ENCODE data around the gene PRCD.
A peak's percentile ranks its signal among the peaks of the same experiment; 100 is the strongest.

PRCD gene

DNA sequence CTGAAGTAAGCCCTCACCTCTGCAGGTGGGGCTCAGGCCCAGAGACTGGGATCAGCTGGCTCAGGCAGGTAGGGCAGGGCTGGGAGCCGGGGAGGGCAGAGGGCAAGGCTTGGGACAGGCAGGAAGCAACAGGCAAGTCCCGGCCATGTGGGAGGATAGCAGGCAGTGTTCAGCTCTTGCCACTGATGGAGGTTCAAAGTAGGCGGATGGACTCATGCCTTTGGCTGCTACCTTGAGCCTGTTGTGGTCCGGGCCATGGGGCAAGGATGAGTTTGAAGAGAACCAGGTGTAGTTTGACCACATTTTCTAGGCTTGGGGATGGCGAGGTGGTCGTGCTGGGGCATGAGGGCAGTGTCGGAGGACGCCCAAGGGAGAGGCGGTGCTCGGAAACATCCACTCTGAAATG, 2.7 kb downstream of the PRCD start:
- no peak for DNase-seq

DNA sequence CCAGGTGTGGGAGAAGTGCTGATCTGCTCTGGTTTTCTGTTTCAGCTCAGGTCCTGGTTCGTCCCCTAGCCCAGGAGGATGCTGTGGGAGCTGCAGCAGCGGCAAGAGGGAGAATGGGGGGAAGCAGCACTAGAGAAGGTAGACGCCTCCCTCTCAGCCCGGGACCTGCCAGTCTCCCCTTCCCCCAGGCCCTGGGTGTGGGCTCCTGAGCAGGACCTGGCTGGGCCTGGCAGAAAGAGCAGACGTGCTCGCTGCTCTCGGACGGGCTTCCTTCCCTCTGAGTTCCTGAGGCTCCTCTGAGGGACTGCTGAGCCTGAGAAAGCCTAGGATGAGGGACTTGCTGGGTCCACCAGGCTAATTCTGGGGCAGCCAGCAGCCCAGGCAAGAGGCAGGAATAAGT, 3.1 kb downstream of the PRCD start:
- no peak for DNase-seq

DNA sequence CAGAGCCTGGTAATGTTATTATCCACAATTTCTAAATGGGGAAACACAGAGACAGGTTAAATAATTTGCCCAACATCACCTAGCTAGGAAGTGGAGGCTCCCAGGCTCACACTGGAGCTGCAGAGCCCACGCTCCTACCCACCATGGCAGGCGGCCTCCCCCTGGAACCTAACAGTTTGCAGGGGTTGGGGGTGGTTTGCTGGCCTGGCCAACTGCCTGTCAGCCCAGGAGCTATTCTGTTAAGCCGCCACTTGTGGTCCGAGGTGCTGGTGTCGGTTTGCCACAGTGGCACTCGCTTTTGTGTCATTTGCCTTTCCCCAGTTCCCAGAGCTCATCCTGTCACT, 3.6 kb downstream of the PRCD start:
- DNase-seq = no peak

DNA sequence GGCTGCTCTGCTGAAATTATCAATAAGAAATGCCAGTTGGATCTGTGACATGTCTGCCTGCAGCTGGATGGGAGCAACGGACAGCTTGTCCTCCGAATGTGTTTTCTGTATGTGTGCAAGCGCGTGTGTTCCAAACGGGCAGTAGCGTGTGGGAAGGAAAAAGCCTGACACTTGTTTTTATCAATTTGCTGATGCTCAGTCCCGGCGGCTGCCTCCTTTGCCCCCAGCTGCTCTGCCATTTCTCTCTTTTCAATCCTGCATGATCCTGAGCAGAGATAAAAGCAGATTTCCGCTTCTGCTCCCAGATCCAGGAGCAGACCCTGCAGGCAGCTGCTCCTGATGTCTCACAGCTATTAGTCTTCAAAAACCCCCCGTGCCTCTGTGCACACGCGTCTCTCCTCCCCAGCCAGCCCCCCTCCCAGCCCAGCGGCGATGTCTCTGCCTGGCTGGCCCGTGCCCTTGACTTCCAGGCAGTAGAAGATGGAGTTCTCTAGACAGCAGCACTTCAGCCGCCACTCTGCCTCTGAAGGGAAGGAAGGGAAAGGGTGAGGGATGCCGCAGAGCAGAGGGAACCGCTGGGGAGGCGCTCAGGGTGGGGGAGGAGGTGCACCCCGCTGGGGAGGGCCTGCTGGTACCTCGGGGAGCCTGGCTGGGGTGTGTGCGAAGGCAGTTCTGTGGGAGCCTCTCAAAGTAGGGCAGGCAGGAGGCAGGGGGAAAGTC, 4.1 kb downstream of the PRCD start:
- no peak for DNase-seq

DNA sequence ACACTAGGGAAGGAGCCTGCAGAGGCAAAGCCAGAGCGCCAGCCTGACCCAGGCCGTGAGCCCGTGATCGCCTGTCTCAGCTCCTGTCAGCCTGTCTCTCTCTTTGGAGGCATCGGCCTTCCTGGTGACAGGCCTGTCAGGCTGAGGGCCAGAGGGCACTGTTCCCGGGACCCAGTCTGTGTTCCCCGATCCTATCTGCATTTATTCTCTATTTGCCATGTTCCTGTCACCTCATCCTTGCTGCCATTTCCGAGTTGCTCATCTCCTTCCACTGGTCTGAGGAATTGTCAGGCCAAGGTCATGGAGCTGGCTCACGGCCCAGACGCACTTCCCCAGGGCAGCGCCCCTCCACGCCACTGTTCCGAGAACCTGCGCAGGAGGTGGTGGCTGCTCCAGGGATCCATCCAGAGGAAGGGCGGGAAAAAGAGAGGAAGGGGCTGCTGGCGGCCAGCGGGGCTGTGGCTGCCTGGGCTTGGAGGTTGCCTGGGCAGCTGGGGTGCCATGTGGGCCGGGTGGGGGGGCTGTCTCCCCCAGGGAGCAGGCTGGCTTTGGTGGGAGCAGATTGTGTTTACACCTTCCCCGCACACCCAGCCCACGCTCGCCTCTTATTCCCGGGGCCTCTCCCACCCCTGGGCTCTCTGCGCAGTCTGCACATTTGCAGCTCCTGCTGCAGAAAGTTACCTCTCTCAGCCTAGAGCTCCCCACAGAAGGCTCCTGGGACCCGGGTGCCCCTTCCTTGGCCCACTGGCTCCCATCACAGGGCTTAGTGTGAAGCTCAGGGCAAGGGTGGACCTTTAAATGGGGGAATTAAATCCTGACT, 4.9 kb downstream of the PRCD start:
- DNase-seq = no peak

DNA sequence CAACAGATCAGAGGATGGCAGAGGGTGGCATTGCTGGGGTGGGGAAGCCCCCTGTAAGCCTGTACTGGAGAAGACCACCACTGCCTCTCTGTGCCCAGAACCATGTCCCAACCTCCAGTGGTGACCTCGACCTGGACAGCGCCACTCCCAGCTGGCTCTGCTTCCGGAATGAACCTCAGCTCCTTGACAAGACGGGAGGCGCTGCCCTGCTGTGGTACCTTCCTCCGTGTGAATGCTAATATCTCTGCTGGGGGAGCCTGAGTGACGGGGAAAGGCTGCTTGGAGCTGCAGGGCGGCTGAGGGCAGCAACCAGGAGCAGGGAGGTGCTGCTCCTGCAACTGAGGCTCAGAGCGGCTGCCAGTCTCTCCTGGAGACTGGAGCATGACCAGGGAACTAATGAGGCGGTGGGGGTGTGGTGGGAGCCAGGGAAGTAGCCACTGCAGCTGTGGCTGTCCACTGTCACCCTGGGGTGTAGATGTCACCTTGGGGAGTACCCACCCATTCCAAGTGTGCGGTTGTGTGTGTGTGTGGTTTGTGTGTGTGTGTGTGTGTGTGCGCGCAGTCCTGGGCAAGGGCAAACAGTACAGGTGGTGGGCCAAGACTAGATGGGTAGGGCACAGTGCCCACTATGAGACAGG, 6.2 kb downstream of the PRCD start:
- no peak for DNase-seq

DNA sequence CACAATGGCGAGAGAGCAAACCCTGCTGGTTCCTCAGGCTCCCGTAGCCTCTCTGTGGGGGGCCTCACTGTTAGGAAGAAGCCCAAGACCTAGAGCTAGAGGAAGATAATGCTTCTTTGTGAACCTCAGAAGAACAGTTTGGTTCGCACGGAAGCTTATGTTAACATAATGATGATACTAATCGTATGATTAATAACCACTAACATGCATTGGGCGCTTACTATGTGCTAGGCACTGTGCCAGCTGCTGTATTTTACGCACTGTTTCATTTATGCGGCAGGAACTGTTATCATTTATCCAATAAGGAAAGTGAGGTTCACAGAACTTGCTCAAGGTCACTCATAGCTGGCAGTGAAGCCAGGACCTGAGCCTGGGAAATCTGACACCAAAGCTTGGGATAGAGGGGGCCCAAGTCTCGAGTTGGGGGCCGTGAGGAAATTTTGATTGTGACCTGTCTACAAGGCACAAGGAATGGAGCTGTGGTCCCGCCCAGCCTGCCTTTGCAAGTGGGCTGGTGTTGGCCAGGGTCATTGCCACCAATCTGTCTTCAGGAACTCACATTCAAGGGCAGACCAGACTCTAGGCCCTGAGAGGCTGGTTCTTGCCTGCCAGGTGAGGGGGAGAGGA, 6.8 kb downstream of the PRCD start:
- DNase-seq = no peak

DNA sequence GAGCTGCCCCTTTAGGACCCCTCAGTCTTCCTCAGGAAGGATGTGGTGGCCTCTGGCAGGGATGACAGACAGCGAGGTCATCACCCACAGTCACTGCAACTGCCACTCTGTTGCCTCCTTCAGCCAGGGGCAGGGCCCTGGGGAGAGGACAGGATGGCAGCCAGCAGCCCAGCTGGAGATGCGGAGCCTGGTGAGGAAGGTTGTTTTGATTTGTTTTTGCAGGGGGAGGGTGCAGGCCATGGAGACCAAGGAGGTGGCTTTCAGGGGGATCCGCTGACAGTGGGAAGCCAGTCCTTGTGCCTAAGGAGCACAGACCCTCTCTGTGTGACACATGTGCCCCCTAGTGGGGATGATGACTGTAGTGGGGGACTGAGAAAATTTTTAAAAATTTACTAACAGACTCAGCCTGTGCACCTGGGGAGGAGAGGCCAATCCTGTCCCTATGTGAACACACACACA, 7.4 kb downstream of the PRCD start:
- DNase-seq = no peak

DNA sequence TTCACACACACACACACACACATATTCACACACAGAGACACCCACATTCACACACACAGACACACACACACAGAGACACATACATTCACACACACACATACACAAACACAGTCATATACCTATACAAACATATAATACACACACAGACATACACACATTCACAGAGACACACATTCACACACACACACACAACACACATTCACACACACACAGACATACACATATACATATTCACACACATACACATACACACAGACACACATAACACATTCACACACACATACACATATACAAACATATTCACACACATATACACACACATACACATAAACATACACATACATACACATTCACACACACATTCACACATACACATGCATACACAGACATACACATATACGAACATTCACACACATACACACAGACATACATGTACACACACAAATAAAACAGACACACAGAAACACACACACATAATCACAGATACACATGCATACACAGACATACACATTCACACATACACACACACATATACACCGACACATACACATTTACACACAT, 7.9 kb downstream of the PRCD start:
- no peak for DNase-seq

DNA sequence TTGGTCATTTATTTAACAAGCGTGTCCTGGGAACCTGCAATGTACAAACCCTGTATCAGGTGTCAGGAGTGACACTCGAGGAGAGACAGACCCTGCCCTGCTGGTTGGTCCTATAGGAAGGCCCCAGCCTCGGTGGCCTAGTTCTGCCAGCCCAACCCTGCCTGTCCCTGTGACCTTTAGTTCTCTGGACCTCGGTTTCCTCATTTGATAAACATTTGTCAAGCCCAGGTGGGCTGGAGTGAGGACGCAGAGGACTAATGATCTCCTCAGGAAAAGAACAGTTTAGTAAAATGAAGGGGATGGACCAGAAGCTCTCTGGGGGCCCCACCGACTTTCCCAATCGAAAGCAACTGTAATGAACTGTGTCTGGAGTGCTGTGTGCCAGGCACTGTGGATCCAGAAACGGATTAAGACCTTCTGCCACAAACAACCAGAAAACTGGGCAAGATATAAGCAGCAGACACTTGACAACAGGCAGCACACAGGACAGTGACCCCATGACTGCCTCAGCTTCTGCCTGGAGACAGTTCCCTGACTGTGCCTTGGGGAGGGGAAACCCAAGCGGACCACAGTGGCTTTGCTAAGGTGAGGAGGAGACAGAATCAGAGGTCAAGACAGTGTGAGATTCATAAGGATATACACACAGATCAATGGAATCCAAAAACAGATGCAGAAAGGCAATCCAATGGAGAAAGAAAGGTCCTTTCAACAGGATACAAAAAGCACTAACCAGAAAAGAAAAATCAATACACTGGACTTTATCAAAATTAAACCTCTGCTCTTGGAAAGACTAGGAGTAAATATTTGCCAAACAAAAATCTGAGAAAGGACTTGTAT, 8.8 kb downstream of the PRCD start:
- DNase-seq = no peak

DNA sequence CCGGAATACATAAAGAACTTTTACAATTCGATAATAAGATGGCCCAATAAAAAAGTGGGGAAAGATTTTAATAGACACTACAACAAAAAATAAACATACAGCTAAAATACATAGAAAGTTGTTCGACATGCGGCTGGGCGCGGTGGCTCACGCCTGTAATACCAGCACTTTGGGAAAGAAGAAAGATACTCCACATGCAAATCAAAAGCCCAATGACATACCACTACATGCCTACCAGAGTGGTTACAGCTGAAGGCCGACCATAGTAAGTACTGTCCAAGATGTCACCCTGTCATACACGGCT, 9.3 kb downstream of the PRCD start:
- no peak for DNase-seq

DNA sequence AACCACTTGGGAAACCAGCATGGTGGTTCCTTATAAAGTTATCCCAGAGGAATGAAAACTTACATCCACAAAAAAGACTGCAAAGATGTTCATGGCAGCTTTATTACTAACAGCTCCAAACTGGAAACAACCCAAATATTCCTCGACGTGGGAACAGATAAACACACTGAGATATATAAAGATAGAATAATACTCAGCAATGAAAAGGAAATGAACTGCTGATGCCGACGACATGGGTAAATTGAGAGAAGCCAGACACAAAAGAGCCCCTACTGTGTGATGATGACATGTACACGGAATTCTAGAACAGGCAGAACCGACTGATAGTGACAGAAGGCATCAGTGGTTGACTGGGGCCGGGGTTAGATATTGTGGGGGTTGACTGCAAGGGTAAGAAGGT, 9.7 kb downstream of the PRCD start:
- DNase-seq = no peak

DNA sequence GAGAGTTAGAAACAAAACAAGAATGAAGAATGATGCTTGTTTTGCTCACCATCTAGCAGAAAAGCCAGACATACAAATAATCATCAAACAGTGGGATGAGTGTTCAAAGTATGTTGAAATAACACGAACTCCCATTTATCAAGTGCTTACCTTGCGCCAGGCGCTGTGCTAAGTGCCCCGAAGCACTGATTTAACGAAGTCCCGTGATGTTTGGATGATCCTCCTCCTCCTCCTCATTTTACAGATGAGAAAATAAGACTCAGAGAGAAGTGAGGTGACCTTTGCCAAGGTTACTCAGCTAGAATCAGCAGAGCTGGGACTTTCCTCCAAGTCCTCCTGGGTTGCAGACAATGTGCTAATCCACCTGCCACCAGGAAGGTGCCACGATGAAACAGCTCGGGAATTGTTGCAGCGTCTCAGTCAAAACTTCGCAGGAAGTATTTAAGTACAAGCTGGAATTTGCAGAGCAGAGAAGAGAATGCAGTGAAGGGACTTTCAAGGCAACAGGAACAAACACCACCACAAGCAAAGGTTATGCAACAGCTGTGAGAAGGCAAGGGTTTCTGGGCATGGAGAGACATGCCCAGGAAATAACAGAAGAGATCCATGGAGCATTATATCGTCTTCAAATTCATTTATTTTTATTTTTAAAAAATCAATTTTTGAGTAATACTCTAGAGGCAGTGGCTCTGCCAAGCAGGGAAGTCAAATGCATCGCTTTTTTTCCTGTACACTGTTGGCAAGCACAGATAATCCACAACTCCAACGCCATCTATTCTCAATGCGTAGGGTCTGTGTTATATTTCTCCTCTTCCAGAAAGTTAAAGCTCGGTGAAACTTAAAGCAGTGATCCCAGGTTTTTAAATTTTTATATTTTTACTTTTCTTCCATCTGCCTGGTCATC, 11.1 kb downstream of the PRCD start:
- DNase-seq = no peak

DNA sequence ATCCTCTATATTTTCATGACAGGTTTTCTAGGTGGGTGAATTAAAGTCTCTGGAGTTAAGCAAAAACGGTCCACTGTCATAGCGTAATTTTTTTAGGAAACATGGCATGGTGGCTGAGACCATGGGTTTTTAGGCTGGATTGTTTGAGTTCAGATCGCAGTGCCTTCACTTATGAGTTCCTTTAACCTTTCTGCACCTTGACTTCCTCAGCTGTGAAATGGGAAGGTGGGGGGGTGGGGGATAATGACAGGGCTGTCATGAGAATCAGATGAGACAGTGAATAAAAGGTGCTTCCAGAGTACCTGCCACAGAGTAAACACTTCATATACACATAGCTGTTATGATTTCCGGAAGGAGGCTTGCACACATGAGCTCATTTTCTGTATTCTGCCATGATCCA, 11.8 kb downstream of the PRCD start:
- DNase-seq = no peak

DNA sequence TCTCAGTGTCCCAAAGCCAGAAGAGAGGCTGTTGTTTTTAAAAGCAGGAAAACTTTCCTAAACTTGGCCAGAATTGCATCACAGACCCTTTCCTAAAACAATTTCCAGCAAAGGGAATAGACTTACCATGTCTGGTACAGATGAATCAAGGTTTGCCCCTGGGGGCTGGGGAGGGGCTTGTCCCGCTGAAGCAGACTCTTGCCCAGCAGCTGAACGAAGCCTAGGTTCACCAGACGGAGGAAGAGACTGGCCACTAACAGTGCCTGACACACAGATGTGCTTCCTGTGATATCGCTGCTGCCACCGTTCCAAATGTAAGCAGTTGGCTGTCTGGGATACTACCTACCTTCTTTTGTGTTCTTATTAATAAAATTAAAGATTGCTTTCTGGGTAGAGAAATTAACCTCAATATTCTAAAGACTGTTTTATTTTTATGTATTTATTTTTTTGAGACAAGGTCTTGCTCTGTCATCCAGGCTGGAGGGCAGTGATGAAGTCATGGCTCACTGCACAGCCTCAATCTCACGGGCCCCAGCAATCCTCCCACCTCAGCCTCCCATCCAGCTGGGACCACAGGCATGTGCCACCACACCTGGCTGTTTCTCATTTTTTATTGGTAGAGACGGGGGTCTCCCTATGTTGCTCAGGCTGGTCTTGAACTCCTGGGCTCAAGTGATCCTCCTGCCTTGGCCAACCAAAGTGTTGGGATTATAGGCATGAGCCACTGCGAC, 13.5 kb downstream of the PRCD start:
- no peak for DNase-seq

DNA sequence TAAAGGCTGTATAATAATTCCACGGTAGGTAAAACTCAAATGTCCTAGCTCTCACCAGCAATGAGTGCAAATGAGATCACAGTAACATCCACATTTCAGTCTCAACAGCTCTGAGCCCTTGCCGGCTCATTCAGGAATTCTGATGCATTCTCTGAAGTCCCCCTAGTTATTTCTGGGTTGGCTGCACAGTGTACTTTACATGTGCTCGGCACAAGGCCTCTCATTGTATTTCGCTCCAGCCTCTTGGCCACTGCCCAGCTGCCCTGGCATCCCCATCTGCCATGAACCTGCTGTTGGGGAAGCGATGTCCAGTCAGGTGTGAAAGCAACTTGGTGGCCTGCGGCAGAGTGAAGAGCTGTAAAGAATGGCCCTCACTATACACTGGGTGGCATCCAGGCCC, 14.3 kb downstream of the PRCD start:
- DNase-seq = no peak

DNA sequence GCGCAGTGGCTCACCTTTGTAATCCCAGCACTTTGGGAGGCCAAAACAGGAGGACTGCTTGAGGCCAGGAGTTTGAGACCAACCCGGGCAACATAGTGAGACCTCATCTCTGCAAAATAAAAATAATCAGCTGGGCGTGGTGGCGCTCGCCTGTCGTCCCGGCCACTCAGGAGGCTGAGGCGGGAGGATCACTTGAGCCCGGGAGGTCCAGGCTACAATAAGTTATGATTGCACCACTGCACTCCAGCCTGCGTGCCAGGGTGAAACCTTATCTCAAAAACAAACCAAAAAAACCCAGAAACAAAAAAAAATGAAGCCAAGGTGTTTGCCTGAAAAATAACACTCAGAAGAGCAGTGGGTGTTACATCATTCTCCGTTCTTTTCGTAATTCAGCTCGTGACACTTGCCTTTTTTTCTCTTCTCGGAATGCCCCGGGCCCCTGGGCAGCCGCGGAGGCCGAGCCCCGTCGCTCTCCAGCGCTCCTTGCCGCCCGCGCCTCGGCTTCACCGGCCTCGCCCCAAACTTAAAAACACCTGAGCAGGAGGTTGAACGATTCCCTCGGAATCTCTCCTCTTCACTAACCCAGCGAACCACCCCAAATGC, 17.0 kb downstream of the PRCD start:
- peak; percentile 44 for DNase-seq

DNA sequence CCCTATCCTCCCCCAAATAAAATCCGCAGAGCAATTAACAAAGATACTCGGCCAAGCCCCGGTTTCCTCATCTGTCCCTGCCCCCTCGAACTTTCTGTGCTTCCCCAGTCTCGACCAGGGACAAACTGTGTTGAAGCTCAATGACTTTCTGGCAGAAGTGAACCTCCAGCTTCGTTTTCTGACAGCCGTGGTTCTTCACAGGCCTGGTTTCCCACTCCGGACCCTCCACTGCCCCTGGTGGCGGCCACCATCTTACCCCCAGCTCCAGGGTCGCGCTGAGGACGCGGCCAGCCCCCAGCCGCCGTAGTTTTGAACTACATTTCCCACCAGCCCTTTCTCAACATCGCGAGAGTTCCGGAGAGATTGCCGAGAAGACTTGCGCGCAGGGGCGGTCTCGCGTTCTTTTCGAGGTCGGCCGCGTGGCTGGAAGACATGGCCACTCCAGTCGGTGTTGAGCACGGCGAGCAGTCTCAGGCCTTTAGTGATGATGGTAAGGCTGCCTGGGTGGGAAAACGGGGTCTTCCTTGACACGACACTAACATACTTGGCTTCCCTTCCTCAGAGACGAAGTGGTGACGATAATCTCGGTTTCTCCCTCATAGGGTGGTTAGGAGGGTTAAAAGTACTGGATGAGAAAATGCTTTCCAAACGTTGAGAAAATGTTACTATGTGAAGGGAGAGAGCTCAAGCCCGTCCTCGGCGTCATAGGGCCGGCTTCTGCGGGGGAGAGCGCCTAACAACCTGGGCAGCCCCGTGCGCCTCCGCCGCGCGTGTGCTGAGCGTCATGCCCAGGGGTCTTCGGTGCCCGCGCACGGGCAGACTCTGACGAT, 17.7 kb downstream of the PRCD start:
- DNase-seq = peak; percentile 90

Data from stimulated activated CD4-positive, alpha-beta T cell treated with anti-CD3 and anti-CD28 coated beads, Interleukin-4, amount 100 ng/mL, for 1 hour (primary cell).